SU-DHL-6 (cell line): Measurements from ENCODE around the gene RPL10A.

Experiments used
- H2AFZ ChIP-seq: fragments of 200-600 bp; sonication (generic); 2 replicates; pipeline ENCODE4 v1.6.1; 2014; ENCODE audit warnings: low read depth, mild to moderate bottlenecking, moderate library complexity, mixed read lengths, antibody characterized with exemption, low read length; ENCODE audit not compliant: severe bottlenecking
- H3F3A ChIP-seq: fragments of 200-600 bp; shearing (Covaris generic); 2 replicates; pipeline ENCODE4 v1.6.0; 2016; ENCODE audit warnings: antibody characterized with exemption, mild to moderate bottlenecking; ENCODE audit not compliant: insufficient read depth
- H3K27ac ChIP-seq: fragments of 200-600 bp; sonication (generic); 2 replicates; pipeline ENCODE4 v1.5.1; 2016; ENCODE audit warnings: low read depth, mild to moderate bottlenecking, low read length, moderate library complexity, mixed read lengths
- H3K27me3 ChIP-seq: fragments of 200-600 bp; sonication (generic), shearing (Covaris generic); 2 replicates; pipeline ENCODE4 v1.6.0; 2014; ENCODE audit warnings: mild to moderate bottlenecking, low read length
- H3K36me3 ChIP-seq: fragments of 200-600 bp; sonication (generic); 2 replicates; pipeline ENCODE4 v1.6.1; 2014; ENCODE audit warnings: mild to moderate bottlenecking, low read length, mixed read lengths
- H3K4me2 ChIP-seq: fragments of 300-600, 200-600 bp; shearing (Covaris generic), sonication (generic); 2 replicates; pipeline ENCODE4 v1.6.0; 2014; ENCODE audit warnings: low read length, low read depth, mild to moderate bottlenecking; ENCODE audit not compliant: poor library complexity, severe bottlenecking
- H3K4me3 ChIP-seq: fragments of 200-600 bp; sonication (generic); 2 replicates; pipeline ENCODE4 v1.5.1; 2014; ENCODE audit warnings: antibody characterized with exemption, low read length, mild to moderate bottlenecking, mixed read lengths; ENCODE audit not compliant: insufficient read depth, poor library complexity, severe bottlenecking
- H3K79me2 ChIP-seq: fragments of 200-600 bp; sonication (generic); 2 replicates; pipeline ENCODE4 v1.6.1; 2014; ENCODE audit warnings: mild to moderate bottlenecking, low read length, moderate library complexity; ENCODE audit not compliant: insufficient read depth
- H3K9ac ChIP-seq: fragments of 200-600 bp; sonication (generic); 2 replicates; pipeline ENCODE4 v1.7.0; 2014; ENCODE audit warnings: mild to moderate bottlenecking, low read length
- H3K9me2 ChIP-seq: fragments of 200-600 bp; sonication (generic); replicated peaks from 2 replicates; pipeline ENCODE4 v1.6.1; 2014; ENCODE audit warnings: low read length; ENCODE audit not compliant: insufficient read depth
- H3K9me3 ChIP-seq: fragments of 200-600 bp; sonication (generic); 2 replicates; pipeline ENCODE4 v1.6.1; 2014; ENCODE audit warnings: low read length, mixed read lengths; ENCODE audit not compliant: insufficient read depth
- H4K20me1 ChIP-seq: fragments of 200-600 bp; sonication (generic); 2 replicates; pipeline ENCODE4 v1.6.1; 2014; ENCODE audit warnings: low read depth, mild to moderate bottlenecking, antibody characterized with exemption, low read length, moderate library complexity, mixed read lengths
- EZH2phosphoT487 ChIP-seq: fragments of 200-600 bp; sonication (generic), shearing (Covaris generic); conservative IDR thresholded peaks from 2 replicates; pipeline ENCODE4 v1.6.1; 2018; ENCODE audit warnings: mild to moderate bottlenecking, antibody characterized with exemption, low read length, moderate library complexity, mixed read lengths
- TF ChIP-seq, protein P1 (sequence below): fragments of 200-600 bp; sonication (generic); IDR thresholded peaks from one replicate; pipeline ENCODE4 v1.5.1; 2017; ENCODE audit warnings: antibody characterized with exemption, mild to moderate bottlenecking, low read length, moderate library complexity; ENCODE audit not compliant: insufficient read depth, poor library complexity, severe bottlenecking

The RPL10A gene

DNA sequence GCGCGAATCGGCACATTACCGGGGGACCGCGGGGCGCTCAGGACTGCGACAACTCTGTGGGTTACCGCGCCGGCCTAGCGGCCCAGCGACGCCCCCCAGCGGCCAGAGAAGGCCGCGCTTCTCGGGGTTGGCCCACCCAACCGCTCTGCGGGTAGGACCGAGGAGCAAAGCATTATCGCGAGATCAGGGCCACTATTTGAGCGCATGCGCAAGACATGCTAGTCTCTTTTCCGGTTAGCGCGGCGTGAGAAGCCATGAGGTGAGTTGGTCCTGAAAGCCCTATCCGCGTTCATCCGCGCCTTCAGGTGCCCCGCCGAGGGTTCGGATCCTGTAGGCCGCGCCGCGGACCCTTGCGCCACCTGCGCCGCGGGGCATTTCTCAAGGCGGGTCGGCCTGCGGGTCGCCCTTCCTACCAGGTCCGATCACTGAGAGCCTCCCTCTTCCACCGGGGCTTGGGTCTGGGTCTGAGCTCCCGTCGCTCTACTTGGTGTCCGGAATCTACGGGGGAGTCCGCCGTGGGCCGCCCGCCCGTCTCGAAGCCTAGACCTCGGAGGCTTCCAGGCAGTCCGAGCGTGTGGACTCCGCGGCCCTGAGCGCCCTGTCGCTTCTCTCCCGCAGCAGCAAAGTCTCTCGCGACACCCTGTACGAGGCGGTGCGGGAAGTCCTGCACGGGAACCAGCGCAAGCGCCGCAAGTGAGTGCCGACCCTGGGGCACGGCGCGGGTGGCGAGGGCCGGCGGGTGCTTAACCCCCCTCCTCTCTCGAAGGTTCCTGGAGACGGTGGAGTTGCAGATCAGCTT is at the start of gene RPL10A:
Gene RPL10A, plus strand, starts transcription at position 221 of the 799 bp plus-strand sequence. Its CDS starts 34 bp downstream, at position 255.
- peak within 1 kb of the TSS; percentile 90 for H2AFZ ChIP-seq
- H3K9ac ChIP-seq, result peak within 1 kb of the TSS; percentile 95
- H3K36me3 ChIP-seq, result peaks cover 40% of the 10 kb centered on the region
- H3K27ac ChIP-seq, result peak within 1 kb of the TSS; percentile 85
- H3K9me2 ChIP-seq, result no peaks in the 10 kb centered on the region
- TF ChIP-seq, protein P1, sequence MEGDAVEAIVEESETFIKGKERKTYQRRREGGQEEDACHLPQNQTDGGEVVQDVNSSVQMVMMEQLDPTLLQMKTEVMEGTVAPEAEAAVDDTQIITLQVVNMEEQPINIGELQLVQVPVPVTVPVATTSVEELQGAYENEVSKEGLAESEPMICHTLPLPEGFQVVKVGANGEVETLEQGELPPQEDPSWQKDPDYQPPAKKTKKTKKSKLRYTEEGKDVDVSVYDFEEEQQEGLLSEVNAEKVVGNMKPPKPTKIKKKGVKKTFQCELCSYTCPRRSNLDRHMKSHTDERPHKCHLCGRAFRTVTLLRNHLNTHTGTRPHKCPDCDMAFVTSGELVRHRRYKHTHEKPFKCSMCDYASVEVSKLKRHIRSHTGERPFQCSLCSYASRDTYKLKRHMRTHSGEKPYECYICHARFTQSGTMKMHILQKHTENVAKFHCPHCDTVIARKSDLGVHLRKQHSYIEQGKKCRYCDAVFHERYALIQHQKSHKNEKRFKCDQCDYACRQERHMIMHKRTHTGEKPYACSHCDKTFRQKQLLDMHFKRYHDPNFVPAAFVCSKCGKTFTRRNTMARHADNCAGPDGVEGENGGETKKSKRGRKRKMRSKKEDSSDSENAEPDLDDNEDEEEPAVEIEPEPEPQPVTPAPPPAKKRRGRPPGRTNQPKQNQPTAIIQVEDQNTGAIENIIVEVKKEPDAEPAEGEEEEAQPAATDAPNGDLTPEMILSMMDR, result peak; percentile 100
- no peak for TF ChIP-seq EZH2phosphoT487
- H3K9me3 ChIP-seq, result no peaks in the 10 kb centered on the region
- H4K20me1 ChIP-seq, result peaks cover 28% of the 10 kb centered on the region
- H3K4me3 ChIP-seq, result peak within 1 kb of the TSS; percentile 93
- H3K79me2 ChIP-seq, result peaks cover 31% of the 10 kb centered on the region
- peak within 1 kb of the TSS; percentile 71 for H3K4me2 ChIP-seq
- peaks cover 51% of the 10 kb centered on the region for H3F3A ChIP-seq
- H3K27me3 ChIP-seq, result no peaks in the 10 kb centered on the region

DNA sequence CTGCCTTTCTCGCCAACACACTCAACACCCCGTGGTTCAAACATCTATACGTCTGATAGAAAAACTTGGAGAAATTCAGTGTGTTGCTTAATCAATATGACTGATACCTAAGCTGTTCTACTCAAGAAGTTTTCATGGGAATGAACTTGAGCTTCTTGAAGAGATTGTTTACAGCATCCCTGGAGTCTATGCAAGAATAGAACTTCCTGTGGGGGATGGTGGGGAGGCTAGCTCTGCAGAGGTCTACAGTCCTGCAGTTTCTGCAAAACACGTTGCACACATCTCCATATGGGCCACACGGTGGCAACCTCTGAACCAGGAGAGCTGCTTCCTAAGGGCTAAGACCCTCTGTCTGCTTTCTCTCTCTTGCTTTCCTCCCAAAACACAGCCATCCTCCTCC is 48.8 kb upstream of the RPL10A start:
- no peaks in the 10 kb centered on the region for H3K27me3 ChIP-seq
- no peak overlapping the region for H3K9ac ChIP-seq
- no peaks in the 10 kb centered on the region for H3K9me3 ChIP-seq
- H3K9me2 ChIP-seq, result no peaks in the 10 kb centered on the region
- H3K4me3 ChIP-seq, result no peak overlapping the region
- H2AFZ ChIP-seq, result no peak overlapping the region
- TF ChIP-seq EZH2phosphoT487, result no peak
- TF ChIP-seq, protein P1, result peak; percentile 15
- H3K36me3 ChIP-seq, result no peaks in the 10 kb centered on the region
- no peaks in the 10 kb centered on the region for H3K79me2 ChIP-seq
- H3F3A ChIP-seq, result no peaks in the 10 kb centered on the region
- no peak overlapping the region for H3K4me2 ChIP-seq
- no peak overlapping the region for H3K27ac ChIP-seq
- no peaks in the 10 kb centered on the region for H4K20me1 ChIP-seq

DNA sequence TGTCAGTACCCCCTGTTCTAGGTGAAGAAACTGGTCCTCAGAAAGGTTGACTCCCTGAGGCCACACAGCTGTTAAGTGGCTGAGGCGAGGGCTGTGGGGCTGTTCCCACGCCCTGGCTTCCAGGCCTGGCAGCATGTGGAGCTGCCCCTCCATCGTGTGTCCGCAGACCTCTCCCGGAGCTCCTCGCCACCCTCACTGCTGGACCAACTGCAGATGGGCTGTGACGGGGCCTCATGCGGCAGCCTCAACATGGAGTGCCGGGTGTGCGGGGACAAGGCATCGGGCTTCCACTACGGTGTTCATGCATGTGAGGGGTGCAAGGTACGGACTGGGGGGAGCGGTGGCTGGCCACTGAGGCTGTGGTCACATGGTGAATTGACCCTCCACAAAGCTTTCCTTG is 48.2 kb upstream of the RPL10A start:
- TF ChIP-seq EZH2phosphoT487, result no peak
- TF ChIP-seq, protein P1, result no peak
- H3F3A ChIP-seq, result no peaks in the 10 kb centered on the region
- H3K4me2 ChIP-seq, result no peak overlapping the region
- no peaks in the 10 kb centered on the region for H4K20me1 ChIP-seq
- H3K9ac ChIP-seq, result no peak overlapping the region
- H2AFZ ChIP-seq, result no peak overlapping the region
- no peak overlapping the region for H3K4me3 ChIP-seq
- H3K9me3 ChIP-seq, result no peaks in the 10 kb centered on the region
- no peaks in the 10 kb centered on the region for H3K9me2 ChIP-seq
- no peaks in the 10 kb centered on the region for H3K27me3 ChIP-seq
- H3K36me3 ChIP-seq, result no peaks in the 10 kb centered on the region
- no peak overlapping the region for H3K27ac ChIP-seq
- H3K79me2 ChIP-seq, result no peaks in the 10 kb centered on the region
